SK-N-MC (cell line): ENCODE data around the gene EXOC8.

ENCODE experiments used
- EZH2 ChIP-seq: fragments of 200-600 bp; sonication (generic); IDR thresholded peaks from one replicate; pipeline ENCODE4 v1.6.1; 2017; ENCODE audit warnings: antibody characterized with exemption
- POLR2AphosphoS5 ChIP-seq: IDR thresholded peaks from 2 replicates; pipeline ENCODE4 v1.6.1; 2012; ENCODE audit warnings: mild to moderate bottlenecking, low read depth, low read length, borderline replicate concordance

GRCh38 chr1:231362325-231362724 is 24.7 kb upstream of the EXOC8 start:
- TF ChIP-seq EZH2 (no peak), POLR2AphosphoS5 (no peak)
